ENCODE measurements around the gene JAG1. TPM values are rescaled to one million over a fixed set of nuclear protein-coding genes. Genes with fewer than 3 reads are reported as not detected.
"Not testable (repeated sequence)": the region's sequence is repeated elsewhere in the genome, so short reads cannot be mapped to it uniquely, and the experiment has no call there.

The JAG1 gene
- total RNA-seq, 4 donors from 2014 or later = 89.6 to 182 (median 123) TPM

GRCh38 chr20:10595985-10596384, 77.8 kb downstream of the JAG1 start:
- 70 to 84% methylated on average over 3 of the region's 3 CpGs for WGBS, 2 donors
- no peak for DNase-seq
- no peaks in the 10 kb centered on the region for H3K9me3 ChIP-seq
- TF ChIP-seq POLR2A (IDR thresholded peaks at IDR 0.05) = no peak
- TF ChIP-seq CTCF (IDR thresholded peaks at IDR 0.05) = no peak
- H3K36me3 ChIP-seq = no peaks in the 10 kb centered on the region
- no peaks in the 10 kb centered on the region for H3K27me3 ChIP-seq
- H3K27ac ChIP-seq = peak overlapping the region; percentile 49 to 93 (median 90)
- peaks cover 47 to 93% (median 62%) of the 10 kb centered on the region in 3 donors for H3K4me1 ChIP-seq
- no peak overlapping the region for H3K4me3 ChIP-seq
- intact Hi-C loops (cut with DNase I) = loop anchor here (10.0 kb wide), 1 partner anchor 69 kb away; no protein-coding TSS in a partner anchor

- Histone ChIP-seq H3K4me1 (peaks cover 48 to 99% (median 66%) of the 10 kb centered on the region in 3 donors), H3K36me3 (no peaks in the 10 kb centered on the region), H3K27me3 (no peaks in the 10 kb centered on the region), H3K9me3 (no peaks in the 10 kb centered on the region), H3K27ac (peak overlapping the region; percentile 28 to 93 (median 84)), H3K4me3 (no peak overlapping the region)
- no peak for DNase-seq
- intact Hi-C loops (cut with DNase I) = loop anchor here (10.0 kb wide), 1 partner anchor 70 kb away; no protein-coding TSS in a partner anchor
- TF ChIP-seq POLR2A (IDR thresholded peaks at IDR 0.05) (no peak), CTCF (IDR thresholded peaks at IDR 0.05) (no peak)
- WGBS, 2 donors = 52 to 74% methylated on average over 2 of the region's 2 CpGs
Measured at GRCh38 chr20:10595266-10595665, 78.5 kb downstream of the JAG1 start.

GRCh38 chr20:10594296-10594868, 79.4 kb downstream of the JAG1 start:
- 42 to 63% methylated on average over 3 to 6 of the region's 7 CpGs for WGBS, 2 donors
- H3K27ac ChIP-seq = peak overlapping the region; percentile 78 to 93 (median 84)
- intact Hi-C loops (cut with DNase I) = loop anchor here (10.0 kb wide), 1 partner anchor 70 kb away; no protein-coding TSS in a partner anchor
- no peak overlapping the region for H3K4me3 ChIP-seq
- no peak for DNase-seq
- no peaks in the 10 kb centered on the region for H3K27me3 ChIP-seq
- H3K36me3 ChIP-seq = no peaks in the 10 kb centered on the region
- no peaks in the 10 kb centered on the region for H3K9me3 ChIP-seq
- no peak for TF ChIP-seq POLR2A (IDR thresholded peaks at IDR 0.05)
- TF ChIP-seq CTCF (IDR thresholded peaks at IDR 0.05) = no peak
- peaks cover 48 to 98% (median 65%) of the 10 kb centered on the region in 3 donors for H3K4me1 ChIP-seq

- Histone ChIP-seq H3K36me3 (no peaks in the 10 kb centered on the region), H3K27ac (peak overlapping the region; percentile 76 to 93 (median 83)), H3K9me3 (no peaks in the 10 kb centered on the region), H3K27me3 (no peaks in the 10 kb centered on the region), H3K4me1 (peaks cover 37 to 80% (median 52%) of the 10 kb centered on the region in 3 donors), H3K4me3 (no peak overlapping the region)
- TF ChIP-seq CTCF (IDR thresholded peaks at IDR 0.05) = no peak
- intact Hi-C loops (cut with DNase I) = loop anchor here (10.0 kb wide), 1 partner anchor 73 kb away; no protein-coding TSS in a partner anchor
- 38 to 45% methylated on average over 2 of the region's 2 CpGs for WGBS, 2 donors
- DNase-seq = no peak
Measured at GRCh38 chr20:10591946-10592521, 81.8 kb downstream of the JAG1 start.

GRCh38 chr20:10590950-10591671, 82.7 kb downstream of the JAG1 start:
- Histone ChIP-seq H3K9me3 (no peaks in the 10 kb centered on the region), H3K4me3 (no peak overlapping the region), H3K27me3 (no peaks in the 10 kb centered on the region), H3K27ac (peak overlapping the region; percentile 76 to 93 (median 83)), H3K36me3 (no peaks in the 10 kb centered on the region), H3K4me1 (peaks cover 31 to 71% (median 48%) of the 10 kb centered on the region in 3 donors)
- intact Hi-C loops (cut with DNase I) = loop anchor here (10.0 kb wide), 1 partner anchor 74 kb away; no protein-coding TSS in a partner anchor
- WGBS, 2 donors = 52 to 64% methylated on average over 1 of the region's 1 CpG
- TF ChIP-seq CTCF (IDR thresholded peaks at IDR 0.05) (no peak), POLR2A (IDR thresholded peaks at IDR 0.05) (no peak)
- no peak for DNase-seq

GRCh38 chr20:10590446-10590845, 83.4 kb downstream of the JAG1 start:
- not testable (repeated sequence) for H3K4me3 ChIP-seq, H3K36me3 ChIP-seq, H3K27me3 ChIP-seq, H3K9me3 ChIP-seq, DNase-seq
- intact Hi-C loops (cut with DNase I) = loop anchor here (10.0 kb wide), 1 partner anchor 74 kb away; no protein-coding TSS in a partner anchor
- peak overlapping the region; percentile 76 to 93 (median 83) for H3K27ac ChIP-seq
- peaks cover 24 to 64% (median 42%) of the 10 kb centered on the region in 3 donors for H3K4me1 ChIP-seq
- WGBS, 2 donors = 43 to 66% methylated on average over 8 to 10 of the region's 10 CpGs
